ENCODE data around the gene RSPH1. TPM values are rescaled to one million over a fixed set of nuclear protein-coding genes. Genes with fewer than 3 reads are reported as not detected.
A peak's percentile ranks its signal among the peaks of the same experiment; 100 is the strongest.

Gene RSPH1
- total and polyA plus RNA-seq, 2 of the 4 experiments (the other 2 are of a cell fraction) = not detected

- TF ChIP-seq FOS (IDR thresholded peaks at IDR 0.05; ENCODE audit: low read depth, low read length) = no peak
- TF ChIP-seq MAZ (IDR thresholded peaks at IDR 0.05; ENCODE audit: borderline replicate concordance, low read depth, low read length) = no peak
- TF ChIP-seq RFX5 (IDR thresholded peaks at IDR 0.05; ENCODE audit: low read depth, low read length) = no peak
Measured at GRCh38 chr21:42475036-42475435, 21.0 kb downstream of the RSPH1 start (continued).

GRCh38 chr21:42474043-42474831, 21.8 kb downstream of the RSPH1 start:
- H2AK5ac ChIP-seq (ENCODE audit: low read depth, low read length) = no peak overlapping the region
- no TSS peak for BruUV-seq (replicated peaks)
- no peak overlapping the region for H2BK20ac ChIP-seq (ENCODE audit: low read depth, low read length)
- H2BK5ac ChIP-seq (ENCODE audit: low read depth, low read length, poor library complexity, severe bottlenecking) = no peak overlapping the region
- POLR2A ChIA-PET (ENCODE audit: unreplicated experiment) = no interaction called here
- H4K5ac ChIP-seq (ENCODE audit: low read depth, low read length) = no peak overlapping the region
- H3K9me3 ChIP-seq (ENCODE audit: control insufficient read depth, insufficient read depth, low read length) = no peaks in the 10 kb centered on the region
- H2BK120ac ChIP-seq (ENCODE audit: low read depth, low read length) = no peak overlapping the region
- H2AFZ ChIP-seq (replicated peaks; ENCODE audit: low read length, poor library complexity) = peak overlapping the region; percentile 33
- no peak overlapping the region for H3K4me2 ChIP-seq (ENCODE audit: low read depth, low read length)
- no peak overlapping the region for H2AK9ac ChIP-seq (replicated peaks; ENCODE audit: low read depth, low read length, poor library complexity)
- in situ Hi-C loops (cut with MboI; ENCODE audit: low sequenced_read_pairs) = no loop called here
- H3K27ac ChIP-seq (ENCODE audit: insufficient read depth, low read length) = no peak overlapping the region
- H3K23ac ChIP-seq (ENCODE audit: low read depth, low read length) = no peak overlapping the region
- H3K4ac ChIP-seq (ENCODE audit: low read depth, low read length) = no peak overlapping the region
- no peak overlapping the region for H4K8ac ChIP-seq (ENCODE audit: low read depth in 2 of 2, low read length in 2 of 2)
- no peak overlapping the region for H2BK15ac ChIP-seq (ENCODE audit: low read depth, low read length)
- 8% methylated on average over 4 of the region's 14 CpGs; no CpG with 5 or more reads in 1 of the 2 experiments for WGBS, 2 experiments (ENCODE audit: extremely low coverage in 2 of 2, insufficient read length in 1 of 2)
- H3K4me1 ChIP-seq (ENCODE audit: control insufficient read depth, insufficient read depth, low read length) = no peaks in the 10 kb centered on the region
- peaks cover 7% of the 10 kb centered on the region; the same call in 1 of the 2 replicates for H3K27me3 ChIP-seq (ENCODE audit: control insufficient read depth, insufficient read depth, low read length)
- H3K18ac ChIP-seq (ENCODE audit: low read depth, low read length) = no peak overlapping the region
- no peak overlapping the region for H3K4me3 ChIP-seq (ENCODE audit: insufficient read depth, low read depth, low read length)
- intact Hi-C loops (cut with micrococcal nuclease) = no loop called here
- no peak overlapping the region for H3K56ac ChIP-seq (ENCODE audit: extremely low read depth, insufficient read depth, low read length)
- H3K36me3 ChIP-seq (ENCODE audit: control insufficient read depth, insufficient read depth, low read length) = no peaks in the 10 kb centered on the region
- no peak overlapping the region for H4K91ac ChIP-seq (ENCODE audit: insufficient read depth, low read depth, low read length)
- H4K20me1 ChIP-seq (ENCODE audit: insufficient read depth, low read length) = no peaks in the 10 kb centered on the region
- dilution Hi-C loops (cut with HindIII; ENCODE audit: low sequenced_read_pairs, unreplicated experiment) = no loop called here
- H3K14ac ChIP-seq (replicated peaks; ENCODE audit: low read depth, low read length) = no peak overlapping the region
- H3K9me1 ChIP-seq (ENCODE audit: insufficient read depth, low read length) = no peaks in the 10 kb centered on the region
- no peak overlapping the region for H3K9ac ChIP-seq (ENCODE audit: low read depth, low read length)
- ATAC-seq (ENCODE audit: low read depth) (no peak), DNase-seq (no peak)
- CTCF ChIA-PET = no interaction called here
- no peaks in the 10 kb centered on the region for H3K79me1 ChIP-seq (ENCODE audit: low read depth in 1 of 2, low read length in 2 of 2)
- TF ChIP-seq POLR2A (IDR thresholded peaks at IDR 0.05; ENCODE audit: low read depth, low read length) (no peak), ELK1 (IDR thresholded peaks at IDR 0.05; ENCODE audit: borderline replicate concordance, low read depth, low read length) (no peak), MAZ (IDR thresholded peaks at IDR 0.05; ENCODE audit: borderline replicate concordance, low read depth, low read length) (no peak), MXI1 (IDR thresholded peaks at IDR 0.05; ENCODE audit: borderline replicate concordance, low read depth, low read length) (no peak), MAFK (IDR thresholded peaks at IDR 0.05; ENCODE audit: low read depth, low read length) (no peak), RCOR1 (IDR thresholded peaks at IDR 0.05; ENCODE audit: insufficient replicate concordance, low read length) (no peak), CHD1 (IDR thresholded peaks at IDR 0.05; ENCODE audit: low read depth, low read length) (no peak), SMC3 (IDR thresholded peaks at IDR 0.05; ENCODE audit: low read depth, low read length) (no peak), CEBPB (IDR thresholded peaks at IDR 0.05; ENCODE audit: low read depth, low read length) (no peak), RAD21 (IDR thresholded peaks at IDR 0.05; ENCODE audit: low read length) (no peak), RFX5 (IDR thresholded peaks at IDR 0.05; ENCODE audit: low read depth, low read length) (no peak), BHLHE40 (IDR thresholded peaks at IDR 0.05; ENCODE audit: low read depth, low read length) (no peak), NFE2L2 (IDR thresholded peaks at IDR 0.05; ENCODE audit: low read depth, low read length) (no peak), CTCF (conservative IDR thresholded peaks at IDR 0.05; ENCODE audit: low read depth, low read length) (no peak)

Measured in IMR-90 (cell line).